Measurements from ENCODE around the gene BDH1.

BDH1 gene

GRCh38 chr3:197521277-197522182, 34.2 kb downstream of the BDH1 start:
- in situ Hi-C loops (cut with MboI; ENCODE audit: low sequenced_read_pairs), result loop anchor here (25.0 kb wide), 1 partner anchor 534 kb away; no protein-coding TSS in a partner anchor

- in situ Hi-C loops (cut with MboI; ENCODE audit: low sequenced_read_pairs), result loop anchor here (25.0 kb wide), 1 partner anchor 533 kb away; no protein-coding TSS in a partner anchor
Measured at GRCh38 chr3:197520311-197521276, 35.2 kb downstream of the BDH1 start.

DNA sequence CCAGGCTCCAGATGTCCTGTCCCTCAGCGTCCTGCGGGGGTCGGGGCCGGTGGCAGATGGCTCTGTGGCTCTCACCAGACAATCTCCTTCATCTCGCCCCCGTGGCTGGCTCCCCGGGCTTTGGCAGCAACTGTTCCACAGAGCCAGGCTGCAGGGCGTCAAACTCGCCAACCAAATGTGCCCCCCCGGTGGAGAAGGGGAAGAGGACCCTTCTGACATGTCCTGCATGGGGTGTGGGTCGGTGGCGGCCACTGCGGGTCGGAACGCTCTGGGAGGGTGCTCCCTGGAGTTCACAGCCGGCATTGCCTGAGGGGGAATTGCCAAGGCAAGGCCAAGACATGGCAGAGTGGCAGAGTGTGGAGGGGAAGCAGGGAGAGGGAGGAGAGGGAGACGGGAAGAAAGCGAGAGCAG, 36.0 kb downstream of the BDH1 start:
- in situ Hi-C loops (cut with MboI; ENCODE audit: low sequenced_read_pairs), result loop anchor here (25.0 kb wide), 1 partner anchor 533 kb away; no protein-coding TSS in a partner anchor

DNA sequence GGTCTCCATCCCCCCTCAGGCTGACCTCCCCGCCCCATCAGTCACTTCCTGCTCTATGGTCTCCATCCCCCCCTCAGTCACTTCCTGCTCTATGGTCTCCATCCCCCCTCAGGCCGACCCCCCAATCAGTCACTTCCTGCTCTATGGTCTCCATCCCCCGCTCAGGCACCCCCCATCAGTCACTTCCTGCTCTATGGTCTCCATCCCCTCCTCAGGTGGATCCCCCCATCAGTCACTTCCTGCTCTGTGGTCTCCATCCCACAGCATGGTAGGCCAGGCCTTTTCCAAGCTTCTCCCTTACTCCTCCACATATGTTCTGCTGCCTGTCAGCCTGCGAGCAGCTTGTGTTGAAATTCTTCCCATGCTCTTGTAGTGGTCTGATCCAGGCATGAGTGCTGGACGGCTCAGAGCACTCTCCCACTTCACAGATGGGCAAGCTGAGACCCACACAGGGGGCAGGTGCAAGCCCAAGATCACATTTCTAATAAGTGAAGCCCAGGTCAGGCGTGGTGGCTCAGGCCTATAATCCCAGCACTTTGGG, 36.8 kb downstream of the BDH1 start:
- in situ Hi-C loops (cut with MboI; ENCODE audit: low sequenced_read_pairs), result loop anchor here (25.0 kb wide), 1 partner anchor 532 kb away; no protein-coding TSS in a partner anchor

DNA sequence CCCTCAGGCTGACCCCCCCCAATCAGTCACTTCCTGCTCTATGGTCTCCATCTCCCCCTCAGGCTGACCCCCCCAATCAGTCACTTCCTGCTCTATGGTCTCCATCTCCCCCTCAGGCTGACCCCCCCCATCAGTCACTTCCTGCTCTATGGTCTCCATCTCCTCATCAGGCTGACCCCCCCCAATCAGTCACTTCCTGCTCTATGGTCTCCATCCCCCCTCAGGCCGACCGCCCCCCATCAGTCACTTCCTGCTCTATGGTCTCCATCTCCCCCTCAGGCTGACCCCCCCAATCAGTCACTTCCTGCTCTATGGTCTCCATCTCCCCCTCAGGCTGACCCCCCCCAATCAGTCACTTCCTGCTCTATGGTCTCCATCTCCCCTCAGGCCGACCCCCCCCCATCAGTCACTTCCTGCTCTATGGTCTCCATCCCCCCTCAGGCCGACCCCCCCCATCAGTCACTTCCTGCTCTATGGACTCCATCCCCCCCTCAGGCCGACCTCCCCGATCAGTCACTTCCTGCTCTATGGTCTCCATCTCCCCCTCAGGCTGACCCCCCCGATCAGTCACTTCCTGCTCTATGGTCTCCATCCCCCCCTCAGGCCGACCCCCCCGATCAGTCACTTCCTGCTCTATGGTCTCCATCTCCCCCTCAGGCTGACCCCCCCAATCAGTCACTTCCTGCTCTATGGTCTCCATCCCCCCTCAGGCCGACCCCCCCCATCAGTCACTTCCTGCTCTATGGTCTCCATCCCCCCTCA, 37.7 kb downstream of the BDH1 start:
- in situ Hi-C loops (cut with MboI; ENCODE audit: low sequenced_read_pairs), result loop anchor here (25.0 kb wide), 1 partner anchor 531 kb away; no protein-coding TSS in a partner anchor

DNA sequence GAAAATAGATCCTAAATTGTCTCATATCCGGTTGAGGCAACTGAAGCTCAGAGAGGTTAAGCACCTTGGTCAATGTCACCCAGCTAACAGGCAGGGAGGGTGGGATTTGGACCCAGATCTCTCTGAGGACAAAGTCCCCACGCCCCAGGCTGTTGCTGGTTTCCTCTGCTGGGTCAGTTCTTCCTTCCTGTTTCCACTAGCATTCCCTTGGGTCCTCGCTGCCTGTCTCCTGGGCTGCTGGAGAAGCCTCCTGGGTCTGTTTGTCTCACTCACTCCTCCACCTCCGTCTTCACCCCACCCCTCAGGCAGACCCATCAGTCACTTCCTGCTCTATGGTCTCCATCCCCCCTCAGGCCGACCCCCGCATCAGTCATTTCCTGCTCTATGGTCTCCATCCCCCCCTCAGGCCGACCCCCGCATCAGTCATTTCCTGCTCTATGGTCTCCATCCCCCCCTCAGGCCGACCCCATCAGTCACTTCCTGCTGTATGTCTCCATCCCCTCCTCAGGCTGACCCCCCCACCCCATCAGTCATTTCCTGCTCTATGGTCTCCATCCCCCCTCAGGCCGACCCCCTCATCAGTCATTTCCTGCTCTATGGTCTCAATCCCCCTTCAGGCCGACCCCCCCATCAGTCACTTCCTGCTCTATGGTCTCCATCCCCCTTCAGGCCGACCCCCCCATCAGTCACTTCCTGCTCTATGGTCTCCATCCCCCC, 38.7 kb downstream of the BDH1 start:
- in situ Hi-C loops (cut with MboI; ENCODE audit: low sequenced_read_pairs), result loop anchor here (25.0 kb wide), 1 partner anchor 530 kb away; no protein-coding TSS in a partner anchor

DNA sequence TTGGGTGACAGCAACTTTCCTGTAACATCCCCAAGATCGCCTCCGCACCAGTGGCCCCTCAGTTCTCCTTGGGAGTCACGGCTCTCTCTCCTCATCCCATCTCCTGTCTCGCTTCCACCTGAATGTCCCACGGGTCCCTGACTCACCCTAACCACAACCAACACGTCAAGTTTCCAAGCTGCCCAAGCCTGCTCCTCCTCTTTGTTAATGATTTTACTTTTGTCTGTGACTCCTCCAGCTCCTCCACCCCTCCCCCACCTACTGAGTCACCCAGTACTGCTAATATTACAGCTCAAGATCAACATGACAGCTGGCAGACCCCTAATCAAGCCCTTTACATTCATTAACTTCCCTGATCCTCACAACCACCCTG, 39.3 kb downstream of the BDH1 start:
- in situ Hi-C loops (cut with MboI; ENCODE audit: low sequenced_read_pairs), result loop anchor here (25.0 kb wide), 1 partner anchor 529 kb away; no protein-coding TSS in a partner anchor

GRCh38 chr3:197514786-197515355, 40.9 kb downstream of the BDH1 start:
- in situ Hi-C loops (cut with MboI; ENCODE audit: low sequenced_read_pairs), result loop anchor here (25.0 kb wide), 1 partner anchor 528 kb away; no protein-coding TSS in a partner anchor

DNA sequence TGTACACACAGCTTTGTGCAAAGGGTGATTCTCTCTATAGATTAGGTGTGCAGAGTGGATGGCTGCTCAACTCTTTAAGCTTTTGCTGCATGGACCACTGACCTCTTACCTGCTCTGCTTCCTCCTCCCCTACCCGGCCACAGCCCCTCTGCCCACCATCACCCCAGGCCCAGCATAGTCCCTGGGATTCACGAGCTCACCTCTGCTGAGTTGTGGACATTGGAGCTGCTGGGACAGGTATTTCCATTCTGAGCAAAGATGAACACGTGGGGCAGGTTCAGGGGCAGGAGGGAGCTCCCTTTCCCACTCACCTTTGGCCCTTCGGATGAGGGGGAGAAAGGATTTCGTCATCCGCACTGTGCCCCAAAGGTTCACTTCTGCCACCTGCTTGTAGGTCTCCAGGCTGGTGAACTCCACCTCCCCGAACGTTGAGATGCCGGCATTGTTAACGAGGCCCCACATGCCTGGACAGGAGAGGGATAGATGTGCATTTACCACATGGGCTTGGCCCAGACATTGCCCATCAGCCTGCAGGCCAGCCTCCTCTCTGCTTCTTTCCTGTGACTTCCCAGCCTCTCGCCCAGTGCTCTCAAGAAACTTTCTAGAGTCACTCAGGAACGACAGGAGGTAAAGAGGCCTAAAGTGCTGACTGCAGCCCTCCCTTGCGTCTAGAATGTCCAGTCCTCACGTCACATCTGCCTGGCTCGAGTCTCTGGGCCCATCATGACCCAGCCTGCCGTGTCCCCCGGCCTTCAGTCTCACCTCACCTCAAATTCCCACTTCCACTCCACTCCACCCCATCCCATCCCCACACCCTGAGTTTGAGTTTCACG, 41.6 kb downstream of the BDH1 start:
- in situ Hi-C loops (cut with MboI; ENCODE audit: low sequenced_read_pairs), result loop anchor here (25.0 kb wide), 1 partner anchor 527 kb away; no protein-coding TSS in a partner anchor

DNA sequence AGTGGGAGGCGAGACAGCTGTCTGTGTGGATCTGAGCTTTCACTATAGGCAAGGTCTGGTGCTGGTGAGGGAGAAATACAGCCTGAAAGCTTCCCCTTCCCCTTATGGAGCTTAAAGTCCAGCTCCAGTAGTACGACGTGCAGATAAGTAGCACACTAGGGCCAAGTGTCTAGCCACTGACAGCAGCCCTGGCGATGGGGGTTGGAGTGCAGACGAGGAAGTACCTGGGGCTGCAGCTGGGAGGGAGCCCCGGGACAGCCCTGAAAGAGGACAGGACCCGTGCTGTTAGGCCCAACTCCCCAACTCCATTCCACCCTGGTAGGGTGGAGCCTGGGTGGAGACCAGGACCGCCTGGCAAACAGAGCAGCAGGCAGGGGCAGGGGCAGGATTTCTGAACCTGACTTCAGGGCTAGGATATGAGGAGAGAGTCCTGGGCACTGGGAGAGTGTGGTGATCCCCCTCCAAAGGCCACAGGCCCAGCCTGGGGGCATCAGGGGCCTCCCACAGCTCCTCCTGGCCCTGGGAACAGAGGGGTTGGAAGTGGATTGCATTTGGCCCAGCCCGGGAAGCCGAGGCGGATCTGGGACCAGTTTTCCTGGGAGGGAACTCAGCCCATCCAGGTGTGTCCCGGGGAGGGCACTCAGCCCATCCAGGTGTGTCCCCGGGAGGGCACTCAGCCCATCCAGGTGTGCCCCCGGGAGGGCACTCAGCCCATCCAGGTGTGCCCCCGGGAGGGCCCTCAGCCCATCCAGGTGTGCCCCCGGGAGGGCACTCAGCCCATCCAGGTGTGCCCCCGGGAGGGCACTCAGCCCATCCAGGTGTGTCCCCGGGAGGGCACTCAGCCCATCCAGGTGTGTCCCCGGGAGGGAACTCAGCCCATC, 42.8 kb downstream of the BDH1 start:
- in situ Hi-C loops (cut with MboI; ENCODE audit: low sequenced_read_pairs), result loop anchor here (25.0 kb wide), 1 partner anchor 526 kb away; no protein-coding TSS in a partner anchor

- in situ Hi-C loops (cut with MboI; ENCODE audit: low sequenced_read_pairs), result loop anchor here (25.0 kb wide), 1 partner anchor 525 kb away; no protein-coding TSS in a partner anchor
Measured at GRCh38 chr3:197511853-197512635, 43.7 kb downstream of the BDH1 start.

- in situ Hi-C loops (cut with MboI; ENCODE audit: low sequenced_read_pairs), result loop anchor here (25.0 kb wide), 1 partner anchor 524 kb away; no protein-coding TSS in a partner anchor
Measured at GRCh38 chr3:197511130-197511529, 44.6 kb downstream of the BDH1 start.

GRCh38 chr3:197510642-197511018, 45.1 kb downstream of the BDH1 start:
- in situ Hi-C loops (cut with MboI; ENCODE audit: low sequenced_read_pairs), result loop anchor here (25.0 kb wide), 1 partner anchor 523 kb away; no protein-coding TSS in a partner anchor

DNA sequence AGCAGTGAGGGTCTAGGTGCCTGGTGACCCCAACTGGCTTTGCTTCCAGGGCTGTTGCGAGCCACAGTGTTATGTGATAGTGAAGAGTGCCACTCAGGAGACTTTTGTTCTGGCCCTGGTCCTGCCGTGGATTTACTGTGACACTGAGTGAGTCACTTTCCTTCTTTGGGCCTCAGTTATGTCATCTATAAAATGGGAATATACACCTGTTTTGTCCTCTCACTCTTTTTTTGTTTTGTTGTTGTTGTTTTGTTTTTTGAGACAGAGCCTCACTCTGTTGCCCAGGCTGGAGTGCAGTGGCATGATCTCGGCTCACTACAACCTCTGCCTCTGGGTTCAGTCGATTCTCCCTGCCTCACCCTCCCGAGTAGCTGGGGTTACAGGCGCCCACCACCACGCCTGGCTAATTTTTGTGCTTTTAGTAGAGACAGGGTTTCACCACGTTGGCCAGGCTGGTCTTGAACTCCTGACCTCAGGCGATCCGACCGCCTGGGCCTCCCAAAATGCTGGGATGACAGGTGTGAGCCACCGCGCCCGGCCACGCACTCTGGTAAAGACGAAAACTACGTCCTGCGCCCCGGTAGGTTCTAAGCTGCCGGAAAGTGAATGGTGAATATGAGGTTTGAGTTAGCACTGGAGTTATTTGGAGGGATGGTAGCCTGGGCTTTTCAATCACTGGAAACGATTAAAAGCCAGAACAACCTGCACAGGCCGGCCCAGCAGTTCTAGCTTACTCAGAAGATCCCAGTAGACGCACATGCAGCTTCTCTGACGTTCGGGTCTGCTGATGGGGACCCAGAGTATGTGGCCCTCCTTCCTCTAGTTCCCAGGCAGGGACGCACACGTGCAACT, 46.6 kb downstream of the BDH1 start:
- in situ Hi-C loops (cut with MboI; ENCODE audit: low sequenced_read_pairs), result loop anchor here (10.0 to 25.0 kb wide), 2 partner anchors 254 to 522 kb away; no protein-coding TSS in a partner anchor

- in situ Hi-C loops (cut with MboI; ENCODE audit: low sequenced_read_pairs), result loop anchor here (10.0 to 25.0 kb wide), 2 partner anchors 254 to 521 kb away; no protein-coding TSS in a partner anchor
Measured at GRCh38 chr3:197508461-197508860, 47.3 kb downstream of the BDH1 start.

Measured in HL-60/S4 treated with retinoic acid at 250 ng/mL for 4 days and 3 days (cell line).